H1 (cell line): Measurements from ENCODE around the gene POU4F1. TPM values are rescaled to one million over a fixed set of nuclear protein-coding genes. Genes with fewer than 3 reads are reported as not detected.
A peak's percentile ranks its signal among the peaks of the same experiment; 100 is the strongest.

Experiments
- CTCF ChIA-PET: fragments of 300-600 bp; sonication (Branson Sonifier 250); formaldehyde crosslinking; loops from one replicate; lab custom pipeline; 2021; ENCODE audit not compliant: partially characterized antibody; lab: Charles Lee
- POLR2A ChIA-PET: fragments of 300-600 bp; sonication (Branson Sonifier 250); formaldehyde crosslinking; loops from one replicate; lab custom pipeline; 2021; ENCODE audit warnings: inconsistent platforms; ENCODE audit not compliant: partially characterized antibody; lab: Charles Lee
- DNase-seq, 2 experiments: peaks; one replicate each; pipeline versions ENCODE4 v3.0.0 to v3.0.0-alpha.2; 2010 to 2022; ENCODE audit warnings: low spot score in 2 of 2, low read depth in 1 of 2, mixed read lengths in 1 of 2
- FAIRE-seq: peaks from 2 replicates; lab custom pipeline; 2011; peaks lifted over from hg19 to GRCh38; lab: Jason Lieb, UNC
- H2AFZ ChIP-seq: 2 replicates; pipeline ENCODE4 v1.8.1; 2012; ENCODE audit warnings: low read length, inconsistent platforms
- H2AK5ac ChIP-seq: 2 replicates; pipeline ENCODE4 v1.6.1; 2013; ENCODE audit warnings: low read depth, low read length
- H2BK120ac ChIP-seq: replicated peaks from 2 replicates; pipeline ENCODE3; 2013; ENCODE audit warnings: low read depth, low read length, inconsistent platforms
- H2BK12ac ChIP-seq: 2 replicates; pipeline ENCODE4 v1.6.1; 2013; ENCODE audit warnings: low read depth, low read length
- H2BK15ac ChIP-seq: 2 replicates; pipeline ENCODE4 v1.6.1; 2013; ENCODE audit warnings: low read length
- H2BK20ac ChIP-seq: 2 replicates; pipeline ENCODE4 v1.6.1; 2013; ENCODE audit warnings: low read length
- H2BK5ac ChIP-seq: 2 replicates; pipeline ENCODE4 v1.6.1; 2013; ENCODE audit warnings: low read depth, low read length
- H3K14ac ChIP-seq: 2 replicates; pipeline ENCODE4 v1.6.1; 2013; ENCODE audit warnings: inconsistent platforms; ENCODE audit not compliant: insufficient read length
- H3K18ac ChIP-seq: 2 replicates; pipeline ENCODE4 v1.6.1; 2013; ENCODE audit warnings: low read length; ENCODE audit errors: extremely low read depth
- H3K23ac ChIP-seq: 2 replicates; pipeline ENCODE4 v1.6.1; 2013; ENCODE audit warnings: inconsistent platforms; ENCODE audit not compliant: insufficient read length
- H3K23me2 ChIP-seq: 2 replicates; pipeline ENCODE4 v1.6.1; 2013; ENCODE audit warnings: low read depth, low read length
- H3K27ac ChIP-seq: 2 replicates; pipeline ENCODE4 v1.6.1; 2011; ENCODE audit warnings: low read depth, low read length, inconsistent platforms
- H3K27me3 ChIP-seq, 4 experiments: replicated peaks in 1 of 4; 1 replicate in 1 of 4; 2 replicates in 3 of 4; pipeline versions ENCODE4 v1.6.1 to v1.8.1; 2011 to 2013; ENCODE audit warnings: low read length in 3 of 4, mild to moderate bottlenecking in 3 of 4, inconsistent platforms in 2 of 4, mixed read lengths in 2 of 4, moderate library complexity in 1 of 4; ENCODE audit not compliant: control insufficient read depth in 3 of 4, insufficient read depth in 3 of 4; ENCODE audit errors: extremely low read depth in 1 of 4
- H3K36me3 ChIP-seq, 4 experiments: 2 replicates each; pipeline versions ENCODE4 v1.6.1 to v1.8.1; 2011 to 2013; ENCODE audit warnings: mild to moderate bottlenecking in 4 of 4, low read length in 3 of 4, moderate library complexity in 2 of 4, control low read depth in 1 of 4, inconsistent platforms in 1 of 4; ENCODE audit not compliant: insufficient read depth in 4 of 4, control insufficient read depth in 2 of 4
- H3K4ac ChIP-seq: replicated peaks from 2 replicates; pipeline ENCODE3; 2013; ENCODE audit warnings: low read length, low read depth, mixed read lengths, inconsistent platforms; ENCODE audit not compliant: insufficient read length
- H3K4me1 ChIP-seq, 4 experiments: replicated peaks in 1 of 4; 1 replicate in 1 of 4; 2 replicates in 3 of 4; pipeline versions ENCODE4 v1.6.1 to v1.8.1; 2011 to 2013; ENCODE audit warnings: low read length in 3 of 4, inconsistent platforms in 2 of 4, mixed read lengths in 1 of 4; ENCODE audit not compliant: insufficient read depth in 4 of 4, control insufficient read depth in 3 of 4
- H3K4me2 ChIP-seq, 2 experiments: 2 replicates each; pipeline versions ENCODE4 v1.6.1 to v1.8.1; 2011 to 2013; ENCODE audit warnings: low read depth in 2 of 2, low read length in 2 of 2, control low read depth in 1 of 2, inconsistent platforms in 1 of 2, mild to moderate bottlenecking in 1 of 2; ENCODE audit not compliant: insufficient read depth in 1 of 2
- H3K4me3 ChIP-seq, 4 experiments: fragments of 200-600, 300-600 bp in 1 of 4; sonication (generic), shearing (Covaris generic), sonication (Bioruptor Twin) in 1 of 4; 2 replicates each; pipeline versions ENCODE4 v1.5.1 to v1.8.1; 2011 to 2016; ENCODE audit warnings: low read length in 4 of 4, low read depth in 3 of 4, control low read depth in 2 of 4, inconsistent platforms in 2 of 4, mild to moderate bottlenecking in 2 of 4, mixed read lengths in 1 of 4, moderate library complexity in 1 of 4; ENCODE audit not compliant: insufficient read depth in 2 of 4; ENCODE audit errors: extremely low read depth in 1 of 4
- H3K56ac ChIP-seq: replicated peaks from 2 replicates; pipeline ENCODE3; 2013; ENCODE audit warnings: low read depth, mild to moderate bottlenecking, mixed read lengths, low read length, inconsistent platforms; ENCODE audit not compliant: insufficient read length
- H3K79me1 ChIP-seq: 2 replicates; pipeline ENCODE4 v1.6.1; 2013; ENCODE audit warnings: low read depth, low read length, control low read depth
- H3K79me2 ChIP-seq, 2 experiments: 2 replicates each; pipeline versions ENCODE4 v1.6.1 to v1.8.1; 2012 to 2013; ENCODE audit warnings: low read length in 2 of 2, mild to moderate bottlenecking in 2 of 2, inconsistent platforms in 1 of 2; ENCODE audit not compliant: insufficient read depth in 2 of 2, control insufficient read depth in 1 of 2
- H3K9ac ChIP-seq, 4 experiments: replicated peaks in 1 of 4; 1 replicate in 1 of 4; 2 replicates in 3 of 4; pipeline versions ENCODE4 v1.6.1 to v1.8.1; 2011 to 2013; ENCODE audit warnings: low read depth in 3 of 4, low read length in 3 of 4, control low read depth in 2 of 4, mild to moderate bottlenecking in 2 of 4, moderate library complexity in 2 of 4, inconsistent platforms in 1 of 4; ENCODE audit errors: extremely low read depth in 1 of 4
- H3K9me3 ChIP-seq, 2 experiments: 2 replicates each; pipeline versions ENCODE4 v1.6.1 to v1.8.1; 2012 to 2013; ENCODE audit warnings: mild to moderate bottlenecking in 2 of 2, moderate library complexity in 2 of 2, control low read depth in 1 of 2, inconsistent platforms in 1 of 2, low read depth in 1 of 2, low read length in 1 of 2, mixed read lengths in 1 of 2; ENCODE audit not compliant: insufficient read depth in 2 of 2
- H4K20me1 ChIP-seq, 2 experiments: replicated peaks in 1 of 2; 2 replicates each; pipeline versions ENCODE3 to v1.8.1; 2011 to 2013; ENCODE audit warnings: inconsistent platforms in 2 of 2, low read length in 2 of 2, mild to moderate bottlenecking in 1 of 2; ENCODE audit not compliant: insufficient read depth in 2 of 2, control insufficient read depth in 1 of 2
- H4K5ac ChIP-seq: 2 replicates; pipeline ENCODE4 v1.6.1; 2013; ENCODE audit warnings: low read length, low read depth, mixed read lengths, inconsistent platforms; ENCODE audit not compliant: insufficient read length
- H4K8ac ChIP-seq: 2 replicates; pipeline ENCODE4 v1.8.0; 2013; ENCODE audit warnings: mild to moderate bottlenecking, moderate library complexity, low read length, inconsistent platforms; ENCODE audit not compliant: insufficient read depth; ENCODE audit errors: extremely low read depth
- H4K91ac ChIP-seq: replicated peaks from 2 replicates; pipeline ENCODE3; 2013; ENCODE audit warnings: low read length, mixed read lengths, inconsistent platforms; ENCODE audit not compliant: insufficient read length
- ASH2L ChIP-seq: fragments of 200-600, 300-600 bp; sonication (generic); IDR thresholded peaks from one replicate; pipeline ENCODE4 v1.7.1; 2017; ENCODE audit warnings: low read length
- BACH1 ChIP-seq: IDR thresholded peaks from 2 replicates; pipeline ENCODE4 v1.6.1; 2012; ENCODE audit warnings: low read length, improper control_type of control experiment
- EZH2 ChIP-seq: fragments of 200-600 bp; sonication (generic); IDR thresholded peaks from 2 replicates; pipeline ENCODE4 v1.7.1; 2012; ENCODE audit warnings: low read depth, mild to moderate bottlenecking, moderate library complexity, low read length, inconsistent platforms; ENCODE audit not compliant: severe bottlenecking
- JUN ChIP-seq: IDR thresholded peaks from 2 replicates; pipeline ENCODE4 v1.6.1; 2011; ENCODE audit warnings: low read depth, mild to moderate bottlenecking, improper control_type of control experiment, low read length
- KDM4A ChIP-seq: IDR thresholded peaks from one replicate; pipeline ENCODE4 v1.7.1; 2012; ENCODE audit warnings: low read depth, mild to moderate bottlenecking, moderate library complexity, low read length, inconsistent platforms; ENCODE audit not compliant: severe bottlenecking
- RNF2 ChIP-seq: fragments of 200-900, 300-1000 bp; sonication (generic); IDR thresholded peaks from 2 replicates; pipeline ENCODE4 v1.7.1; 2016; ENCODE audit warnings: borderline replicate concordance, low read depth, mild to moderate bottlenecking, antibody characterized with exemption, low read length; ENCODE audit not compliant: poor library complexity, severe bottlenecking; ENCODE audit errors: missing control alignments
- SUZ12 ChIP-seq: fragments of 200-600 bp; sonication (generic); IDR thresholded peaks from 2 replicates; pipeline ENCODE4 v1.6.1; 2012; ENCODE audit warnings: mild to moderate bottlenecking, inconsistent platforms, low read length, moderate library complexity, mixed read lengths
- TCF12 ChIP-seq: IDR thresholded peaks from 2 replicates; pipeline ENCODE4 v1.6.1; 2011; ENCODE audit warnings: low read depth, mild to moderate bottlenecking, low read length
- ZNF274 ChIP-seq: IDR thresholded peaks from 2 replicates; pipeline ENCODE4 v1.7.0; 2012; ENCODE audit warnings: low read length, borderline replicate concordance; ENCODE audit errors: extremely low read depth
- WGBS, 2 experiments: shearing (Covaris generic) in 1 of 2; methylation state at CpG; one replicate each; pipeline versions ENCODE4 v1.1.6 to v1.1.7; 2013 to 2015; ENCODE audit warnings: low lambda C conversion rate in 2 of 2, mixed read lengths in 2 of 2, inconsistent platforms in 1 of 2, low coverage in 1 of 2, missing lambda C conversion rate in 1 of 2; ENCODE audit not compliant: insufficient replicate concordance in 2 of 2, insufficient coverage in 1 of 2, insufficient read length in 1 of 2; ENCODE audit errors: extremely low coverage in 1 of 2, missing lambda C conversion rate in 1 of 2; 5-methylcytosine and 5-hydroxymethylcytosine counted together
- polyA plus RNA-seq, 7 experiments: library from polyadenylated mRNA; depleted of rRNA in 3 of 7; stranded (reverse) in 5 of 7; unstranded in 2 of 7; fragments of >200 nt in 5 of 7; fragments of 200-250 nt in 2 of 7; gene quantifications; 1 replicate in 5 of 7; 2 replicates in 1 of 7; 4 replicates in 1 of 7; pipeline versions ENCODE4 v1.2.1 to v1.2.3, GENCODE V29; 2011 to 2013; ENCODE audit warnings: missing spikeins in 2 of 7, mixed read lengths in 2 of 7
- total RNA-seq: library from RNA; stranded (reverse); fragmentation: NEBNext Ultra II Directional; extraction: Animal tissue kit (Norgen Biotek cat#: 25700); gene quantifications from 2 replicates; pipeline ENCODE4 v1.2.1, GENCODE V29; 2021

Gene POU4F1
- total and polyA plus RNA-seq, 2 of the 8 experiments (the other 6 are each of a cell fraction or from before 2014, with no cell fraction given) = 0.09 to 0.32 TPM

DNA sequence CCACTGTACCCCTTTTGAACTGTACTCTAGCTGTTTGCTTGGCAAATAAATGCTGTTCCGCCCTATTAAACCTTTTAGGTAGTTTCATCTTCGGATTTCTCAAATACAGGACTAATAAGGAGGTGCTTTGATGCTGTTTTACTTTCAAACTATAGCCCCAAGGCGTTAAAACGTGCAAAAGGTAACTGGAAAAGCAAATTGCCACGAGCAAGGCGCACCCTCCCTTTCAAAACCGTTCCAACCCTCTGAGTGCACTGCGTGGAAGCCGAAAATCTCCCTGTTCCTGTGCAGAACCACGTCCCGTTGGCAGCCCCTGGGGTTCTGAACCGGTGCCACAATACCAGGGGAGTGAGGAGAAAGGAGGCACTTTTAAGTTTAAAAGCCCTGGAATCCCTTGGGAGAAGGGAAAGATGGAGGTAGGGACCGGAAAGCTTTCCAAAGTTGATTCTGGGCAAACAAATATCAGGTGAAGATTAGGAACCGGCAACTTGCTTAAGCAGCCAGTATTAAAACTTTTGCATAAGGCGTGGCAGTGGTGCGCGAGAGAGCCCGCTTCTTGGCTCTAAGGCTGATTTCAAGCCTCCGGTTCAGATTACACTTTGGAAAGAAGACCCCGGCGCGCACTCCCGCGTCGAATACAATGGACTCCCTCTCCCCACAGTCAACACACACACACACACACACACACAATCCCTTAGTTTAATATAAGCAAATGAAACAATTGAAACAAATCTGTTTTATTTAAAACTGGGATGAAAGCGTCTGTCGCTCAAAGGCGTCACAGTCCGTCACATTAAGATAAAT, 9.5 kb downstream of the POU4F1 start:
- ChIA-PET CTCF (interaction anchor here (0.7 to 2.3 kb wide), 3 partner anchors 7 to 10 kb away, joined by 3 to 8 read pairs (median 5); partner anchors contain the start of gene POU4F1), POLR2A (interaction anchor here (1.4 to 4.2 kb wide), 2 partner anchors 13 to 64 kb away, joined by 5 to 32 read pairs; no protein-coding TSS in a partner anchor)
- Histone ChIP-seq H3K9ac (no peak overlapping the region), H4K20me1 (peaks cover 6 to 11% of the 10 kb centered on the region in 2 experiments), H3K56ac (no peak overlapping the region), H2BK5ac (no peak overlapping the region), H3K4me2 (peak overlapping the region; percentile 64 to 71), H3K36me3 (no peaks in the 10 kb centered on the region; a peak in 1 of 8 replicates), H3K18ac (no peak overlapping the region), H3K23me2 (peaks cover 7% of the 10 kb centered on the region; the same call in 1 of the 2 replicates), H3K27ac (no peak overlapping the region), H3K4me3 (peak overlapping the region; percentile 8 to 55 (median 23); a peak in 6 of 8 replicates), H3K9me3 (no peaks in the 10 kb centered on the region), H4K5ac (no peak overlapping the region), H3K4me1 (peaks cover 3 to 19% (median 8%) of the 10 kb centered on the region in 4 experiments), H3K27me3 (peaks cover 43 to 81% (median 67%) of the 10 kb centered on the region in 4 experiments), H2AFZ (no peak overlapping the region), H2BK20ac (no peak overlapping the region), H3K23ac (no peak overlapping the region), H3K79me1 (no peaks in the 10 kb centered on the region), H2BK12ac (no peak overlapping the region), H4K91ac (no peak overlapping the region), H3K79me2 (no peaks in the 10 kb centered on the region), H3K4ac (no peak overlapping the region), H2BK120ac (no peak overlapping the region), H4K8ac (no peak overlapping the region), H2BK15ac (no peak overlapping the region), H2AK5ac (no peak overlapping the region), H3K14ac (no peak overlapping the region)
- FAIRE-seq = peak; percentile 19
- peak in 1 of 2 experiments; percentile 66 for DNase-seq
- peak; percentile 15 for TF ChIP-seq KDM4A
- no peak for TF ChIP-seq BACH1
- peak; percentile 43 for TF ChIP-seq ASH2L
- TF ChIP-seq SUZ12 = peak; percentile 53; the same call in 1 of the 2 replicates
- no peak for TF ChIP-seq ZNF274
- peak; percentile 96 for TF ChIP-seq RNF2
- TF ChIP-seq TCF12 = 0 out of 2 replicates have a peak, but pooled peaks have one; percentile 10
- no peak for TF ChIP-seq JUN
- TF ChIP-seq EZH2 = peak; percentile 60
- WGBS, 2 experiments = 2% methylated on average over 29 of the region's 29 CpGs; no CpG with 5 or more reads in 1 of the 2 experiments
